GM12873 (cell line): ENCODE measurements around the gene CNTN4.

Experiments used
- CTCF ChIP-seq: IDR thresholded peaks from 2 replicates; pipeline ENCODE4 v1.5.1; 2012; ENCODE audit warnings: low read depth, mild to moderate bottlenecking, moderate library complexity, low read length, control low read depth; ENCODE audit not compliant: insufficient read depth; ENCODE audit errors: missing control alignments

The CNTN4 gene

GRCh38 chr3:3105815-3106214 is 1007.1 kb downstream of the CNTN4 start:
- TF ChIP-seq CTCF = no peak

- TF ChIP-seq CTCF = no peak
These were observed 1008.5 kb downstream of the CNTN4 start for GRCh38 chr3:3107181-3107580.
